ENCODE measurements around the gene TGFBRAP1.

DNA sequence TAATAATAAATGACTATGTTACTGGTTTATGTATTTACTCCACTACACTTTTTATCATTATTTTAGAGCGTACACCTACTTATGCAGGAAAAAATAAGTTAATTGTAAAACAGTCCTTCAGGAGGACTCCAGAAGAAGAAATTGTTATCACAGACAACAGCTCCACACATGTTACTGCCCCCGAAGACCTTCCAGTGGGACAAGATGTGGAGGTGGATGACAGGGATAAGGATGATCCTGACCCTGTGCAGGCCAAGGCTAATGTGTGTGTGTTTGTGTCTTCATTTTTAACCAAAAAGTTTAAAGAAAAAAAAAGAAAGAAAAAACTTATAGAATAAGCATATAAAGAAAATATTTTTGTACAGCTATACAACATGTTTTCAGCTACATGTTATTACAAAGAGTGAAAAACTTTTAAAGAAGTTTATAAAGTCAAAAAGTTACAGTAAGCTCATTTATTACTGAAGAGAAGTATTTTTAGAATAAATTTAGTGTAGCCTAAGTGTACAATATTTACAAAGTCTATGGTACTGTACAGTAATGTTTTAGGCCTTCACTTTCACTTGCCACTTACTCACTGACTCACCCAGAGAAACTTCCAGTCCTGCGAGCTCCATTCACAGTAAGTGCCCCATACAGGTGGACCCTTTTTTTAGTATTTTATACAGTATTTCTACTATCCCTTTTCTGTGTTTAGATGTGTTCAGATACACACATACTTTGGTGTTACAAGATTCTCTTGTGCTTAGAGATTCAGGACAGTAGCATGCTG, 7.5 kb downstream of the TGFBRAP1 start:
- TF ChIP-seq, protein P1, sequence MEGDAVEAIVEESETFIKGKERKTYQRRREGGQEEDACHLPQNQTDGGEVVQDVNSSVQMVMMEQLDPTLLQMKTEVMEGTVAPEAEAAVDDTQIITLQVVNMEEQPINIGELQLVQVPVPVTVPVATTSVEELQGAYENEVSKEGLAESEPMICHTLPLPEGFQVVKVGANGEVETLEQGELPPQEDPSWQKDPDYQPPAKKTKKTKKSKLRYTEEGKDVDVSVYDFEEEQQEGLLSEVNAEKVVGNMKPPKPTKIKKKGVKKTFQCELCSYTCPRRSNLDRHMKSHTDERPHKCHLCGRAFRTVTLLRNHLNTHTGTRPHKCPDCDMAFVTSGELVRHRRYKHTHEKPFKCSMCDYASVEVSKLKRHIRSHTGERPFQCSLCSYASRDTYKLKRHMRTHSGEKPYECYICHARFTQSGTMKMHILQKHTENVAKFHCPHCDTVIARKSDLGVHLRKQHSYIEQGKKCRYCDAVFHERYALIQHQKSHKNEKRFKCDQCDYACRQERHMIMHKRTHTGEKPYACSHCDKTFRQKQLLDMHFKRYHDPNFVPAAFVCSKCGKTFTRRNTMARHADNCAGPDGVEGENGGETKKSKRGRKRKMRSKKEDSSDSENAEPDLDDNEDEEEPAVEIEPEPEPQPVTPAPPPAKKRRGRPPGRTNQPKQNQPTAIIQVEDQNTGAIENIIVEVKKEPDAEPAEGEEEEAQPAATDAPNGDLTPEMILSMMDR (conservative IDR thresholded peaks at IDR 0.05): no peak
- TF ChIP-seq EZH2 (IDR thresholded peaks at IDR 0.05; ENCODE audit: low read depth): no peak

Data from PC-9 (cell line).